IMR-90 (cell line): ENCODE data around the gene SYCE3. TPM values are rescaled to one million over a fixed set of nuclear protein-coding genes. Genes with fewer than 3 reads are reported as not detected.

Source experiments
- ATAC-seq: fragments of 200-7000 bp; cut with Tn5 transposase; 2 replicates; pipeline ENCODE4 v1.9.1; 2020; ENCODE audit warnings: low read depth, mild to moderate bottlenecking, moderate library complexity
- BruUV-seq: library from RNA; stranded (reverse); fragments of 400-500 nt; replicated peaks from 2 replicates; lab custom pipeline; 2021; lab: Mats Ljungman, UMichigan
- CTCF ChIA-PET: fragments of 300-600 bp; formaldehyde crosslinking; extraction: SDS; loops from one replicate; lab custom pipeline; 2021; ENCODE audit warnings: antibody characterized with exemption; lab: Yijun Ruan, JAX
- POLR2A ChIA-PET: fragments of 300-600 bp; sonication (Branson Sonifier 250); formaldehyde crosslinking; loops from one replicate; lab custom pipeline; 2022; ENCODE audit warnings: antibody characterized with exemption; ENCODE audit not compliant: unreplicated experiment; lab: Charles Lee
- DNase-seq: peaks from one replicate; pipeline ENCODE4 v3.0.0; 2013
- H2AFZ ChIP-seq: replicated peaks from 2 replicates; pipeline ENCODE3; 2013; ENCODE audit warnings: low read length, mild to moderate bottlenecking; ENCODE audit not compliant: poor library complexity
- H2AK5ac ChIP-seq: 2 replicates; pipeline ENCODE4 v1.6.1; 2013; ENCODE audit warnings: low read depth, low read length, inconsistent platforms
- H2AK9ac ChIP-seq: replicated peaks from 2 replicates; pipeline ENCODE3; 2013; ENCODE audit warnings: mild to moderate bottlenecking, low read depth, low read length, moderate library complexity; ENCODE audit not compliant: poor library complexity
- H2BK120ac ChIP-seq: 2 replicates; pipeline ENCODE4 v1.6.1; 2013; ENCODE audit warnings: low read depth, low read length, inconsistent platforms
- H2BK15ac ChIP-seq: 3 replicates; pipeline ENCODE4 v1.6.1; 2013; ENCODE audit warnings: low read depth, low read length, inconsistent platforms
- H2BK20ac ChIP-seq: 2 replicates; pipeline ENCODE4 v1.6.1; 2013; ENCODE audit warnings: low read depth, mild to moderate bottlenecking, inconsistent platforms, low read length, moderate library complexity
- H2BK5ac ChIP-seq: 2 replicates; pipeline ENCODE4 v1.6.1; 2013; ENCODE audit warnings: mild to moderate bottlenecking, low read depth, low read length, inconsistent platforms; ENCODE audit not compliant: poor library complexity, severe bottlenecking
- H3K14ac ChIP-seq: replicated peaks from 2 replicates; pipeline ENCODE4 v1.6.1; 2013; ENCODE audit warnings: low read depth, low read length, inconsistent platforms
- H3K18ac ChIP-seq: 2 replicates; pipeline ENCODE4 v1.6.1; 2013; ENCODE audit warnings: low read depth, low read length, control low read depth
- H3K23ac ChIP-seq: 2 replicates; pipeline ENCODE4 v1.6.1; 2013; ENCODE audit warnings: low read depth, low read length, inconsistent platforms
- H3K27ac ChIP-seq: 2 replicates; pipeline ENCODE4 v1.5.1; 2013; ENCODE audit warnings: mild to moderate bottlenecking, control low read depth, low read length; ENCODE audit not compliant: insufficient read depth
- H3K27me3 ChIP-seq: 2 replicates; pipeline ENCODE4 v1.6.1; 2013; ENCODE audit warnings: low read length; ENCODE audit not compliant: control insufficient read depth, insufficient read depth
- H3K36me3 ChIP-seq: 2 replicates; pipeline ENCODE4 v1.6.1; 2013; ENCODE audit warnings: low read length, mixed read lengths; ENCODE audit not compliant: control insufficient read depth, insufficient read depth
- H3K4ac ChIP-seq: 2 replicates; pipeline ENCODE4 v1.6.1; 2013; ENCODE audit warnings: low read depth, low read length, inconsistent platforms
- H3K4me1 ChIP-seq: 2 replicates; pipeline ENCODE4 v1.6.1; 2013; ENCODE audit warnings: low read length, mixed read lengths; ENCODE audit not compliant: control insufficient read depth, insufficient read depth
- H3K4me2 ChIP-seq: 2 replicates; pipeline ENCODE4 v1.6.1; 2013; ENCODE audit warnings: low read depth, mild to moderate bottlenecking, control low read depth, low read length, moderate library complexity
- H3K4me3 ChIP-seq: 2 replicates; pipeline ENCODE4 v1.5.1; 2013; ENCODE audit warnings: low read depth, mild to moderate bottlenecking, control low read depth, low read length, moderate library complexity; ENCODE audit not compliant: insufficient read depth
- H3K56ac ChIP-seq: 2 replicates; pipeline ENCODE4 v1.6.1; 2013; ENCODE audit warnings: low read length, inconsistent platforms; ENCODE audit not compliant: insufficient read depth; ENCODE audit errors: extremely low read depth
- H3K79me1 ChIP-seq, 2 experiments: 2 replicates each; pipeline ENCODE4 v1.6.1; 2013; ENCODE audit warnings: low read length in 2 of 2, inconsistent platforms in 1 of 2, low read depth in 1 of 2
- H3K9ac ChIP-seq: 2 replicates; pipeline ENCODE4 v1.6.1; 2013; ENCODE audit warnings: low read depth, low read length, control low read depth
- H3K9me1 ChIP-seq: 2 replicates; pipeline ENCODE4 v1.6.1; 2013; ENCODE audit warnings: low read length, inconsistent platforms; ENCODE audit not compliant: insufficient read depth
- H3K9me3 ChIP-seq: 2 replicates; pipeline ENCODE4 v1.6.1; 2013; ENCODE audit warnings: low read length; ENCODE audit not compliant: control insufficient read depth, insufficient read depth
- H4K20me1 ChIP-seq: 2 replicates; pipeline ENCODE4 v1.6.1; 2013; ENCODE audit warnings: low read length, inconsistent platforms; ENCODE audit not compliant: insufficient read depth
- H4K5ac ChIP-seq: 2 replicates; pipeline ENCODE4 v1.6.1; 2013; ENCODE audit warnings: mild to moderate bottlenecking, low read depth, low read length, control low read depth
- H4K8ac ChIP-seq, 2 experiments: 2 replicates each; pipeline ENCODE4 v1.6.1; 2013; ENCODE audit warnings: low read depth in 2 of 2, low read length in 2 of 2, control low read depth in 1 of 2, inconsistent platforms in 1 of 2
- H4K91ac ChIP-seq: 2 replicates; pipeline ENCODE4 v1.6.1; 2013; ENCODE audit warnings: low read depth, low read length, inconsistent platforms; ENCODE audit not compliant: insufficient read depth
- BHLHE40 ChIP-seq: fragments of 150-350 bp; IDR thresholded peaks from 2 replicates; pipeline ENCODE4 v1.6.1; 2016; ENCODE audit warnings: mild to moderate bottlenecking, low read depth, low read length
- MAFK ChIP-seq: IDR thresholded peaks from 2 replicates; pipeline ENCODE4 v1.6.1; 2012; ENCODE audit warnings: low read depth, low read length, improper control_type of control experiment
- MAZ ChIP-seq: IDR thresholded peaks from 2 replicates; pipeline ENCODE4 v1.6.1; 2012; ENCODE audit warnings: low read depth, mild to moderate bottlenecking, low read length, improper control_type of control experiment, moderate library complexity, borderline replicate concordance
- MXI1 ChIP-seq: IDR thresholded peaks from 2 replicates; pipeline ENCODE4 v1.6.1; 2012; ENCODE audit warnings: low read depth, mild to moderate bottlenecking, low read length, moderate library complexity, borderline replicate concordance
- NFE2L2 ChIP-seq: fragments of 150-350 bp; IDR thresholded peaks from 2 replicates; pipeline ENCODE4 v1.6.1; 2016; ENCODE audit warnings: low read depth, mild to moderate bottlenecking, low read length
- RAD21 ChIP-seq: IDR thresholded peaks from 2 replicates; pipeline ENCODE4 v1.6.1; 2012; ENCODE audit warnings: low read length, improper control_type of control experiment
- WGBS, 2 experiments: methylation state at CpG; one replicate each; pipeline versions ENCODE4 v1.1.5 to v1.1.7; 2013; ENCODE audit warnings: missing lambda C conversion rate in 2 of 2; ENCODE audit not compliant: insufficient read length in 1 of 2; ENCODE audit errors: extremely low coverage in 2 of 2; 5-methylcytosine and 5-hydroxymethylcytosine counted together
- dilution Hi-C: fragments of 300-500 bp; cut with HindIII; formaldehyde crosslinking; loops from one replicate; pipeline ENCODE4 v1.14.3; 2018; ENCODE audit warnings: low sequenced_read_pairs; ENCODE audit not compliant: unreplicated experiment
- in situ Hi-C: fragments of 300-500 bp; cut with MboI; formaldehyde crosslinking; loops from 3 replicates; pipeline ENCODE4 v1.14.3; 2019; ENCODE audit warnings: low sequenced_read_pairs, inconsistent platforms, mixed read lengths
- intact Hi-C: fragments of 100-400 bp; cut with micrococcal nuclease; formaldehyde crosslinking; loops from 2 replicates; pipeline ENCODE4 v1.10.0; 2022
- polyA plus RNA-seq, 3 experiments: library from polyadenylated mRNA; depleted of rRNA; stranded (reverse); fragments of >200 nt; gene quantifications; 2 replicates each; pipeline ENCODE4 v1.2.3, GENCODE V29; 2012; ENCODE audit warnings: low replicate concordance in 1 of 3
- total RNA-seq: library from RNA; depleted of rRNA; stranded (reverse); fragments of >200 nt; gene quantifications from 2 replicates; pipeline ENCODE4 v1.2.3, GENCODE V29; 2012
- TF ChIP-seq, protein P1 (sequence below): fragments of 150-350 bp; IDR thresholded peaks from 2 replicates; pipeline ENCODE4 v1.6.1; 2016; ENCODE audit warnings: low read depth, mild to moderate bottlenecking, low read length, moderate library complexity, borderline replicate concordance
- TF ChIP-seq, protein P2 (sequence below): conservative IDR thresholded peaks from 2 replicates; pipeline ENCODE4 v1.5.1; 2012; ENCODE audit warnings: mild to moderate bottlenecking, low read depth, low read length, improper control_type of control experiment

Gene SYCE3
- total and polyA plus RNA-seq, 2 of the 4 experiments (the other 2 are of a cell fraction), result not detected

DNA sequence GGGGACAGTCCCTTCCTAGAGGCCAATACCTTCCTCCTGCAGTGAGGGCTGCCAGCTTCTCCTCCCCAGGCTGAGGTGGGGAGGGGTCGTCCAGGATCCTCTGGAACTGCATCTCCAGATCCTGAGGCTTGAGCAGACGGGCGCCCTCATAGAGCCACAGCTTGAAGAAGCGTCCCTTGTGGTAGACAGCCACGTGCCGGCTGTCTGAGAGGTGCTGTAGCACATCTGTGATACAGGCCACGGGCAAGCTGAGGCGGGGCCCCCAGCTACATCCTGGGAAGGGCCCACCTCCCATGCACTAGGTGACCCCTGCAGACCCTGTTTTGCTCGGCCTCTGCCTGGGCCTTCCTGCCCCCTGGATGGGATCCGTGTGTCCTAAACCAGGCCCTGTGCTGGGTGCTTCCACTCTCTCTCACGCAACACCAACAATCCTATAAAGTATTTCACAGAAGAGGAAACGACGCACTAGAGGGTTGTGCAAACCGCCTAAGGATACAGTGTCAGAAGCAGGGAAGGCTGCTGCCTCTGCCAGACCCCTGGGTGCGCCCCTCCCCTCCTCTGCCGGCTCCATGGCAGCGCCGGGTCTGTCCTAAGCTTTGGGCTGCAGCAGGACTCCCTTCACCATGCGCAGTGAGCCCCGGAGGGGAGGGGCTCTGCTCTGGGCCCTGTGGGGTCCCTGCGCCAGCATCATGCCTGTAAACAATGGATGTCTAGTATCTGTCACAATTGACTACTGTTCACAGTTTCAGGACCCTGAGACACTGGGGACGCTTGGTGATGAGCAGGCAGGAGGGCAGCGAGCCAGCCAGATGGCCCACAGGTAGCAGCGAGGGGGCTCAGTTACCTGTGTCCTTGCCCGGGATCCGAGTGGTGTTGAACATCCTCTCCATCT is 11.0 kb upstream of the SYCE3 start:
- H3K36me3 ChIP-seq, result no peaks in the 10 kb centered on the region; the same call in 1 of the 2 replicates
- WGBS, 2 experiments, result 93% methylated on average over 3 of the region's 26 CpGs; no CpG with 5 or more reads in 1 of the 2 experiments
- peaks cover 7% of the 10 kb centered on the region for H3K4me1 ChIP-seq
- no peak overlapping the region for H3K27ac ChIP-seq
- H2BK120ac ChIP-seq, result no peak overlapping the region
- no peak overlapping the region for H2BK5ac ChIP-seq
- TF ChIP-seq, protein P1, sequence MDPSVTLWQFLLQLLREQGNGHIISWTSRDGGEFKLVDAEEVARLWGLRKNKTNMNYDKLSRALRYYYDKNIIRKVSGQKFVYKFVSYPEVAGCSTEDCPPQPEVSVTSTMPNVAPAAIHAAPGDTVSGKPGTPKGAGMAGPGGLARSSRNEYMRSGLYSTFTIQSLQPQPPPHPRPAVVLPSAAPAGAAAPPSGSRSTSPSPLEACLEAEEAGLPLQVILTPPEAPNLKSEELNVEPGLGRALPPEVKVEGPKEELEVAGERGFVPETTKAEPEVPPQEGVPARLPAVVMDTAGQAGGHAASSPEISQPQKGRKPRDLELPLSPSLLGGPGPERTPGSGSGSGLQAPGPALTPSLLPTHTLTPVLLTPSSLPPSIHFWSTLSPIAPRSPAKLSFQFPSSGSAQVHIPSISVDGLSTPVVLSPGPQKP, result no peak
- TF ChIP-seq BHLHE40 (no peak), MXI1 (no peak), MAZ (no peak), RAD21 (no peak), MAFK (no peak), NFE2L2 (no peak)
- TF ChIP-seq, protein P2, sequence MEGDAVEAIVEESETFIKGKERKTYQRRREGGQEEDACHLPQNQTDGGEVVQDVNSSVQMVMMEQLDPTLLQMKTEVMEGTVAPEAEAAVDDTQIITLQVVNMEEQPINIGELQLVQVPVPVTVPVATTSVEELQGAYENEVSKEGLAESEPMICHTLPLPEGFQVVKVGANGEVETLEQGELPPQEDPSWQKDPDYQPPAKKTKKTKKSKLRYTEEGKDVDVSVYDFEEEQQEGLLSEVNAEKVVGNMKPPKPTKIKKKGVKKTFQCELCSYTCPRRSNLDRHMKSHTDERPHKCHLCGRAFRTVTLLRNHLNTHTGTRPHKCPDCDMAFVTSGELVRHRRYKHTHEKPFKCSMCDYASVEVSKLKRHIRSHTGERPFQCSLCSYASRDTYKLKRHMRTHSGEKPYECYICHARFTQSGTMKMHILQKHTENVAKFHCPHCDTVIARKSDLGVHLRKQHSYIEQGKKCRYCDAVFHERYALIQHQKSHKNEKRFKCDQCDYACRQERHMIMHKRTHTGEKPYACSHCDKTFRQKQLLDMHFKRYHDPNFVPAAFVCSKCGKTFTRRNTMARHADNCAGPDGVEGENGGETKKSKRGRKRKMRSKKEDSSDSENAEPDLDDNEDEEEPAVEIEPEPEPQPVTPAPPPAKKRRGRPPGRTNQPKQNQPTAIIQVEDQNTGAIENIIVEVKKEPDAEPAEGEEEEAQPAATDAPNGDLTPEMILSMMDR, result no peak
- H3K4me3 ChIP-seq, result no peak overlapping the region
- H3K79me1 ChIP-seq, result no peaks in the 10 kb centered on the region
- H2AK5ac ChIP-seq, result no peak overlapping the region
- dilution Hi-C loops (no loop called here), in situ Hi-C loops (no loop called here), intact Hi-C loops (no loop called here)
- no peak overlapping the region for H3K56ac ChIP-seq
- H3K14ac ChIP-seq, result no peak overlapping the region
- no peaks in the 10 kb centered on the region for H3K9me3 ChIP-seq
- no peak overlapping the region for H4K91ac ChIP-seq
- H3K4ac ChIP-seq, result no peak overlapping the region
- H4K20me1 ChIP-seq, result no peaks in the 10 kb centered on the region
- no peak overlapping the region for H2BK20ac ChIP-seq
- H3K27me3 ChIP-seq, result no peaks in the 10 kb centered on the region
- no peak for ATAC-seq
- no peak overlapping the region for H4K8ac ChIP-seq
- ChIA-PET POLR2A (no interaction called here), CTCF (interaction anchor here (1.4 kb wide), 1 partner anchor 11 kb away, joined by 5 read pairs; the partner anchor contains the start of gene SYCE3)
- H2AFZ ChIP-seq, result no peak overlapping the region
- H2BK15ac ChIP-seq, result no peak overlapping the region
- 0 out of 2 replicates have a peak, but pooled peaks cover 2% of the 10 kb centered on the region for H3K9me1 ChIP-seq
- peak overlapping the region; percentile 35 for H2AK9ac ChIP-seq
- no TSS peak for BruUV-seq
- no peak overlapping the region for H3K4me2 ChIP-seq
- H3K23ac ChIP-seq, result no peak overlapping the region
- H3K18ac ChIP-seq, result no peak overlapping the region
- no peak overlapping the region for H4K5ac ChIP-seq
- no peak for DNase-seq
- no peak overlapping the region for H3K9ac ChIP-seq
